HG02884 (cell line): Measurements from ENCODE around the gene GRAMD2A.

Experiments
- ATAC-seq: cut with Tn5 transposase; IDR thresholded peaks from one replicate; pipeline ENCODE4 v1.9.1; 2021; ENCODE audit warnings: mild to moderate bottlenecking, moderate library complexity; ENCODE audit not compliant: unreplicated experiment

Gene GRAMD2A

DNA sequence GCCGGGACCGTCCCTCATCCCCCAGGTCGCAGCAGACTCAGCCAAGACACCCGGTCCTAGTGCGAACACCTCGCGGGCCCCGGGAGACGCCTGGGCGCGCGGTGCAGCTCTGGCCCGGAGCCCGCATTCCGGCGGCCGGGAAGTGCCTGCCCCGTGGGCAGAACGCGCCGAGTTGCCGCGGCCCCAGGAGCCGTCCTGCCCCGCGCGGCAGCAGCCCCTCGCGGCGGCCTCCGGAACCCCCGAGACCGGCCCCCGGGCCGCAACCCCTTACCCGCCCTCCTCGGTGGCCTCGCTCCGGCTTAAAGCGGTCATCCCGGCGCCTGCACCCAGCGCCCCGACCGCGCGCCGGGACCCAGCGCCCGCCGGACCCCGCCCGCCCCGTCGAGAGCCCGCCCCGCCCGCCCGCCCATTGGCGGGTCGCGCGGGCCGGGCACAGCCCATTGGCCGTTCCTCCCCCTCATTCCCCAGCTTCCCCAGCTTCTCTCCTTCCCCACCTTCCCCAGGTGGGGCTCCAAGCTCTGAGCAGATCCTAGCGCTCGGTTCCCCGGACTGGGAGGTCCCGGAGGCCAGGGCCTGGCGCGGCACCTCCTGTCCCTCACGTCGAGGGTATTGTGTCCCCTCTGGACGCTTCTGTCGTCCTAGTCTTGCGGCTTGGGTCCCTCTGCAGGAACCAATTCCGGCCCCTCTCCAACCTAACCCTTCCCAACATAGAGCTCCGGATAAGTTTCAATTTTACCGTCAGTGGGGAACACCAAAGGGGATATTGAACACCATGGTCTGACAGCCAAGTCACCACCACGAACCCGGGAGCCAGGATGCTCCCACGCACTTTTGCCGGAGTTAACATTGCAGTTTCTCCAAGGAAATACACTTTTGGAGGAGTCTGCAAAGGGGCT is at the start of gene GRAMD2A:
GRAMD2A (minus strand) TSS at position 328 of the 896 bp plus-strand sequence.
- no peak for ATAC-seq

DNA sequence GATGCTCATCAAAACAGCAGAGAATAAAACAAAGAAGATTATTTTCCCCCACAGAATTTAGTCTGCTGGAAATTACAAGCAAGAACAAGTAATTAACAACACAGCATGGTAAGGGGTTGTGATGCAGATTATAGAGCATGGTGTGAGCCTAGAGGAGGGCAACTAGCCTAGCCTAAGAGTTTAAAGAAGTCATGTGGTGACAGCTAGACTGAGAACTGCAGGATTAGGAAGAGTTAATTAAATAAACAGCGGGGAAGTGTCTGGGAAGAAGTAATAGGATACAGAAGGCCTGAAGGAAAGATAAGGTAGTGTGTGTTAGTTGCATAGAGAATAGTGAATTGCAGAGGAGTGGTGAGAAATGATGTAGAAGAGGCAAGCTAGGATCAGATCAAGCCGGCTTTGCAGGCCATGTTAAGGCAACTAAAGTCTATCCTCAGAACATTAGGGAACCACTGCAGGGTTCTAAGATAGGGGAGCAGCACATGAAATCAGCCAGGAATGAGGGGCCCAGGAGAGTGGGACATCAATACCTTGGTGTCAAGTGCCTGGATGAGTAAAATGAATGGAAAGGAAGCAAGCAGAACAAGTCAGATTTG is 45.3 kb upstream of the GRAMD2A start:
- ATAC-seq: no peak

DNA sequence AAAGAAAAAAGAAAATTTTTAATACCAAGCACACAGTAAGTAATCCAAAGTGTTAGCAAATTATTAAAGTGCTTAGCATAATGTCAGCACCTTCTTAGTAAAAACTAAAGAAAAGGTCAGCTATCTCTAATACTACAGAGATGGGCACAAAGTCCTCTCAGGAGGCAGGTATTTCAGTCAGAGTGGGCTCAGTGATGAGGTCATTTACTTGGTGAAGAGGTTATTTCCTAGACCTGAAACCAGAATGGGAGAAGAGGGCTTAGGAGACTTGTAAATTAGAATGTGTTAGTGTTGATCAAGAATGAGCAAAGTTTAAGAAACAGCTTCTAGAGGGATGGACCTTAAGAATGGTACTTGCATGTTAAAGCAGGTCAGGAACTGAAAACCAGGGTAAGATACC is 42.1 kb upstream of the GRAMD2A start:
- ATAC-seq: no peak

DNA sequence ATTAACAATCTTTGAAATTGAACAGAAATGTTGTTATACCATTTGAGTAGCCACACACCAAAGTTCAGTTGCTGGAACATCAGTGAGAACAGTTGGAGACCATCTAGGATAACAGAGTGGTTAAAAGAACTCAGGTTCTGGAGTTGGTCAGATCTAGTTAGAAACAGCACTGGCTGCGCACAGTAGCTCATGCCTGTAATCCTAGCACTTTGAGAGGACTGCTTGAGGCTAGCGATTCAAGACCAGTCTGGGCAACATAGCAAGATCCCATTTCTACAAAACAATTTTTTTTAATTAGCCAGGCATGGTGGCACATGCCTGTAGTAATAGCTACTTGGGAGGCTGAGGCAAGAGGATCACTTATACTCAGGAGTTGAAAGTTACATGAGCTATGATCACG is 41.0 kb upstream of the GRAMD2A start:
- no peak for ATAC-seq

DNA sequence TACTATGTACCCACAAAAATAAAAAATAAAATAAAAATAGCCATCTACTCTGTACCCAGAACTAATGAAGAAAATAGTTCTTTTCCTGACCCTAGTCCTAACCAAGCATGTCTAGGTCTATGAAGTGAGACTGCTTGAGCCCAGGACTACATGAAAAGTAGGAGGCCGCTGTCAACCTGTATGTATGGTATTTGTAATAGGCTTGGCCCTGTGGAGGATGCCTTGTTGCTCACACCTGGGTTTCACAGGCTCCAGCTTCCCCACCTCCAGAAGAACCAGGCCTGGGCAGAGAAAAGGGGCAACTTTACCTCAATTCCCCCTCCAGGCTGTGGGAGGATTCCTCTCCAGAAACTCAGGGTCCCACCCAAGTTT is 40.3 kb upstream of the GRAMD2A start:
- ATAC-seq: no peak

DNA sequence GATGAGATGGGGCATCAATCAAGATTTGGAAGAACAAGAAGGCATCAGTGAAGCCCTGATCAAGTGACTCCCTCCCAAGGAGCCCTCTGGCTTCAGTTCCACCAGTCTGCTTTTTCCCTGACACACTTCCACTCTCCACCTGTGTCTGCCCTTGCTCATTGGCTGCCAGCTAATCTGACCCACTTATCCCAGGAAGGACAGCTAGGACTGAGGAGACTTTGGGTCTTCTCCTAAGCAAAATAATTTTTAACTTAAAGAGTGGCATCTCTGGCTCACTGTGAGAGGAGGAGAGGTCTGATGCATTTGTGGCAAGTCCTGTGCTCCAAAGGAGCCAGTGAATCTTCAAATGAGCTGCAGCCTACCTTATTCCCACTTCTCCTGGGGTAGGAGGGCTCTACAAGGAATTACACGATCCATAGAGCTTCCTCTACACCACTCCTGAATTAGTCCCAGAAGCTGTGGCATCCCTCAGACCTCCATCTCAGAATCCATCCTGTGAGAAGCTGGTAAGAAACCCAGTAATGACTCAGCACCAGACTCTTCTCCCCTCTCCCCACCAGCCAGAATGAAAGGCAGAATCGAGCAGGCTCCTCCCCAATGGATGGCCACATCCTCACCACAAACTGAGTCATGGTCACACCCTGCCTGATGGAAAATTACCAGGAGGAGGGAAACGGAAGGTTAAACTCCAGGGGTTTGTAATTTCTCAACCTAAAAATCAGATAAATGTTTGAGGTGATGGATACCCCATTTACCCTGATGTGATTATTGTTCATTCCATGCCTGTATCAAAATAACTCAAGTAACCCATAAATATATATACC is 39.7 kb upstream of the GRAMD2A start:
- peak; percentile 72 for ATAC-seq

DNA sequence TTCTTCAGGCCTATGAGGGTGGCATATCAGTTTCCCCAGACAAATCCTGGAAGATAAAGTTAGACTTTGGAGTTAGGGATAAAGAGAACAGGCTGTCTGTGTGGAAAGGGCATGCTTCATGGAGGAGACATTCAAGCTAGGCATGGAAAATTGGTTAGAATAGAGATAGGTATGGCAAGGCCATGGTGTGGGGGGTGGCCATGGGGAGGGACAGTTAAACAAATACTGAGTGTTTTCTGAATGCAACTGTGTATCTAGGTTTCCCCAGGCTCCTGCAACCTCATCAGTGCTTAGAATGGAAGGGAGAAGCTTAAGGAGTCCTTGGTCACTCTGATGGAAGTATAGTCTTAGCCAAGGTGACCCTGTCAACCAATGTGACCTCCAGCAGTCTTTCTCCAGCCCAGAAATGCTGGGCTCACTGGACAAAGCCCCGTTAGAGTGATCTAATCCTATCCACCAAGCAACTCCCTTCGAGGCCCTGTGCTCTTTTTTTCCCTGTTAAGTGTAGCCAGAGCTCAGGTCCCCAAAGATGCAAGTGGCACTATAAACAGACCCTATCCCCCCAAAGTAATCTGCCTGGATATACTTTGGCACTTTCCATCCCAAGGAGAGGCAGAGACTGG is 38.9 kb upstream of the GRAMD2A start:
- ATAC-seq: no peak

DNA sequence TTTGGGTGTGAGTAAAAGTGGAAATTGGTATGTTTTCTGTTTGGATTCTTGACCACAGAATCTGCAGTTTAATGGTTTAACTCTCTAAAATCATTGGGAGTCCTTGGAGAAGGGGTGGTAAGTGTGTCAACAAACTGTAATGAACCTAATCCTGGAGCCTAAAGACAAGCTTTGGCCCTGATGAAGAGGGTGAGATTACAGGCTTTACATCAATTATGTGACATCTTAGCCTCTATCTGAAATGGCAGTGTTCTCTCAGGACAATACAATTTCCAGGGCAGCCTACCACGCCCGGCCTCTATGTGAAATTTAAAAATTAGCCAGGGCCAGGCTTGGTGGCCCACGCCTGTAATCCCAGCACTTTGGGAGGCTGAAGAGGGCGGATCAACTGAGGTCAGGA is 37.7 kb upstream of the GRAMD2A start:
- no peak for ATAC-seq

DNA sequence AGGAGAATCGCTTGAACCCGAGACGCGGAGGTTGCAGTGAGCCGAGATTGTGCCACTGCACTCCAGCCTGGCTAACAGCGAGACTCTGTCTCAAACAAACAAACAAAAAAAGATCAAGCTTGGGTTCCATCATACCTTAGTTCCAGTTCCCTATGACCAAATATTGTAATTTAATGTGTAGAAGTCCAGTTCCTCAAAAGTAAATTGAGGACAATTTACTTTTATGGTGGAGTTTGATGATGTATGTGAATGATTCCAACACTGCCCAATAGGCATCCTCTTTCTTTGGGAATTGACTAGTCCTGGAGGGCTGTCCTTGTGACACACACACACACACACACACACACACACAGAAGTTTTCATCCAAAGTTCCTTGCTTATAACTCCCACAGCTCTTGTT is 36.2 kb upstream of the GRAMD2A start:
- no peak for ATAC-seq

DNA sequence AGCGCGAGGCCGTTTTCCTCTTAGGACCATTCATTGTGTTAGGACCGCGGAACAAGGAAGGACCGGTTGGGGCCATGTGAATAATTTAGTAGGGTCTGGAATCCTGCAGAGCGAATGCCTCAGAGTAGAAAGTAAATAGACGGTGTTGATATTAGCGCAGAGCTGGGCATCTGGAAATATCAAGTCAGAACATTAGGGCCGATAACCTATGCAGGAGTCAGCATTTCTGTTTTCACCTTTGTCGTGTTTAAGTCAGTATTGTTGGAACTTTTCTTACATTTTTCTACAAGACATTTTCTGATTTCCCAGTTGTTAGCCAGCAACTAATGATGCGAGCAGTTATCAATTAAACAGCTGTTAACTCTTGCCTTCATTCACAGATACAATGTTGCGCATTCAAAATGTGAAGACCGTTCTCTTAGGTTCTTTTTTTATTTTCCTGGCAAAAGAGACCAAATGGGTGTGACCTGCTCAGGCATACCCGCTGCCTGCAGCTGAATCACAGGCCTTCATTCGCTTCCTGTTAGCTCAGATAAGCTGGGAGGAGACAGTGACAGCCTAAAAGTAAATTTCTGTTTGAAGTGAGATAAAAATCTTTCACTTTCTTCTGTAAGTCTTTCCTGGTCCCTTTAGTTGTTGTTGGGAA is 34.4 kb upstream of the GRAMD2A start:
- ATAC-seq: no peak

DNA sequence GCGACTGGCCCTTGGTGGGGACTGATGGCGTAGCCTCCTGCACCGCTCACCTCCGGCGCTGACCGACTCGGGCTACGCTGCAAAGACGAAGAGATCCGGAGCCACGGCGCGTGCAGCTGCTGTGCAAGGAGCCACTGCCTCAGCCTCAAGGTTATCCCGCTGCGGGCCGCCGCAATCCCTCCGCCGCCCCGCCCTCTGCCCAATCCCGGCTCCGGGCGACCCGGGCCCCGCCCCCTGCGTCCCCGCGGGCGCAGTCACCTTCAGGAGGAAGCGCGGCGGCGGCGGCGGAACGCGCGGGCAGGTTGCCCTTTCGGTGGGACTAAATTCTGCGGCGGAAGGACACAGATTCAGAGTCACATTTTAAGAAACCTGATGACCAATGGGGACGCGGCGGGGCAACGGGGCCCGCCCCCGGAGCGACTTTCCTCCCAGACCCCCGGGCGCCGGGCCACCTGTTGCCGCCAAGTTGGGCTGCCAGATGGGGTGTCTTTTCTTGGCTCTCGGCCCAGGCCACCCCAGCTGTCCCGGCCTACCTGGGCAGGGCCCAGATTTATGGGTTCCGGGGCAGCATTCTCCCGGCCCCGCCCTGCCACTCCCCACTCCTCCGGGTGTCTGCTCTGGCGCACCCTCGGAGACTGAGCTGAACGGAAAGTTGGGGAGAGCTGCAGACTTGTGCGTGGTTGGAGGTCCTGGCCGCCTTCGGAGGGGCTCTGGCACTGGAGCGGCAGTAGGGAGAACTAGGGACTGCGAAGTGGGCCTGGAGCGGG is 33.7 kb upstream of the GRAMD2A start, which contains the start of gene PKM:
PKM (minus strand) TSS at position 125 of the 767 bp plus-strand sequence. CDS start 12,093 bp downstream, outside the sequence.
- ATAC-seq: peak; percentile 34

DNA sequence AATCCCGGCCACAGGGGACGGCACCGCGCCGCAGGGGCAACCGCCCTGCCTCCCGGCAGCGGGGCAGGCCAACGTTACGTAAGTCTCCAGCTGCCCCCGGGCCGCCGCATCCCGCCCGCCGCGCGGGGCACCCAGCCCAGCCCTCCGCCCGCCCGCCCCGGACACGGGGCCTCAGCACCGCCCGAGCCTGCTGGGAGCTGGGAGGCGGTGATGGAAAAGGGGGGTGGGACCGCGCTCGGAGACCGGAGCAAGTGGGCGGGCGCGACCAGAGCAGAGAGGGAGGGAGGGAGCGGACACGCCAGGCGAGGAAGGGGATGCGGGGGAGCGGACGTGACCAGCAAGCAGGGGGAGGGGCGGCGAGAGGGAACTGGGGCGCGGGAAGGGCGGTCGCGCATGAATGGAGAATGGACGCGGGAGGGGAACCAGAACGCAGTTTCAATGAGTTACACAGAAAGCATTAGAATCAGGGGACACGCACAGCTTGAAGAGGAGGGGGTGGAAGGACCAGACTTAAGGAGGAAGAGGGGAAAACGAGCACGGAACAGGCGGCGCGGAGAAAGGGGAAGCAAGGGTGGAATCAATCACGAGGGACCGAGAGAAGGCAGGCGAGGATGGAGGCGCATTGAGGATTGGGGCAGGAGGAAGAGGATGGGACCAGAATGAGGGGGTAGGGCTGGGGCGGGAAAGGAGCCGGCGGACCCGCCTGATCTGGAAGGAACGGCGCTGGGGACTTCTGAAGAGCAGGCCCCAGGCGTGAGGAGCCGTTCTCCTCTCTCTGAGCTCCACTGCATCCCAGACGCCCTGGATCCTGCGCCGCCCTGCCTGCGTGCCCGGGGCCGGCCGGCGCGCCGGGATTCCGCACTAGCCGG is 32.8 kb upstream of the GRAMD2A start:
- no peak for ATAC-seq

DNA sequence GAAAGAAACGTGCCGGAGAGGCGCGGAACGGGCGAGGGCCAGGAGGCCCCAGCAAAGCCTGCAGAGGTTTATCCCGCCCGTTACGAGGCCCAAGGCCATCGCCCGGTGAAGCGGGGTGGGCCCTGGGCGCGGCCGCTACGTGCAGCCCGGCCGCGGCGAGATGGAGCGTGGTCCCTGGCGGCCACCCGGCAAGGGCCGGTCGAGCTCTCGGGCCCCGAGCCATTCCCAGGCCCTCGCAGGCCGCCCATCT is 32.3 kb upstream of the GRAMD2A start:
- no peak for ATAC-seq

DNA sequence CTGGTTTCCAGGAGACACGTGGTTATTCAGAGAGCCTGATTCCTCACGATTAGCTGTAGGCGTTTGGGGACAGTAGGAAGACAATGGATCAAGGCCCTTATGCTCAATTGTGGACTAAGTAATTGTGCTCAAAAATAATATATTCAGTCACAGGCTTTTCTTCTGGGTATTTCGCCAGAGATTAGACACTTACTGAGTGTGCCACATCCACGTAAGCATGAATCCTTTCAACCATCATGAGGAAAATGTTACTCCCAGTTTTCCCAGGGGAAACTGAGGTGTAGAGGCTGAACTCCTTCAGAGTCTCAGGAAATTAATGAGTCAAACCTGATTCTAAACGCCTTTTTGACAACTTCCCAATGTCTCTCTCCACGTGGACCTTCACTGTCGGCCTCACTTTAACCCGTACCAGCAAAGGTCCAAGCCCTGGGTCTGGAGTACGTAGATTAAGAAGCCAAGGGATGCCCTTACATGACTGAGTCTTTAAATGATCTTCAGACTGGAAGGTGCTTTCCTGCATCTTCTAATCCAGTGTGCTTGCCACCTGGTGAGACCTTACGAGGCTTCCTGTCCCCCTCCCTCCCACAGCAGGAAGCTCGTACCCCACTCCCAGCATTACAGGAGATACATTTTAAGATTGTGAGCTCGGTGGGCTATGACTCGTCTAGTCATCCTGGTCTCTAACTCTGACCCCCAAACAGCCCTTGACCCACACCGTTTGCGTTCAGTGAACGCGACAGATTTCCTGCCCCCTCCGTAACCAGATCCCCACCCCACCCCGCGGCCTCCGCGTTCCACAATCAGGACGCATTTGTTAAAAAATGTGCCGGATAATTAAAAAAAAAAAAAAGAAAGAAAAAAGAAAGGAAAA is 31.7 kb upstream of the GRAMD2A start:
- no peak for ATAC-seq

DNA sequence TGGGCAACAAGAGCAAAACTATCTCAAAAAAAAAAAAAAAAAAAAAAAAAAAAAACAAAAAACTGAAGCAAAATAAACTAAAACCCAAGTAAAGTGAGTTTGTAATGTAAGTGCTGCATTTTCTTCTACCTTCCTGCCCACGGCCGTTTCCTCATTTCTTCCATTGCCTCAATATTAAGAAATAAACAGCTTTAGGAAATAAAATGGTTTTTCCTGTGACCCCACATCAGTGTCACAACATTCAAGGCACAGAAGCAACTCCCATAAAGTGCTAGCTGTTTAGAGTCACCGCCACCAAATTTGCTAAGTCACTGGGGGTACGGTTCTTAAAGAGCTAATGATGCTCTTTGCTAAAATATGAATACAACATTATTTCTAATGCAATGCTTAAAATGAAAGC is 30.1 kb upstream of the GRAMD2A start:
- no peak for ATAC-seq

DNA sequence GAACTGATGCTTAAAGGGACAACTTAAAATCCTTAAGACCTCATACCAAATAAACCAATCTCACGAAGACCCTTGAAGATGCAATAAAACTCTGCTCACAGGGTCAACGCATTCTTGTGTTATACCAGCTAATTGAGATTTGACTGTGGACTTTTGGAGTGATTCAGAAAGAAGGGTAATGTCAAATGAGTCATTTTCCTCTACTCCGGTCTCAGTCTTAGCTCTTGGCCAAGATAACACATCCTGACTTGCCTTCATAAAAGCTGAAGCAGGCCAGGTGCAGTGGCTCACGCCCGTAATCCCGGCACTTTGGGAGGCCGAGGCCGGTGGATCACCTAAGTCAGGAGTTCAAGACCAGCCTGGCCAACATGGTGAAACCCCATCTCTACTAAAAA is 29.6 kb upstream of the GRAMD2A start:
- no peak for ATAC-seq

DNA sequence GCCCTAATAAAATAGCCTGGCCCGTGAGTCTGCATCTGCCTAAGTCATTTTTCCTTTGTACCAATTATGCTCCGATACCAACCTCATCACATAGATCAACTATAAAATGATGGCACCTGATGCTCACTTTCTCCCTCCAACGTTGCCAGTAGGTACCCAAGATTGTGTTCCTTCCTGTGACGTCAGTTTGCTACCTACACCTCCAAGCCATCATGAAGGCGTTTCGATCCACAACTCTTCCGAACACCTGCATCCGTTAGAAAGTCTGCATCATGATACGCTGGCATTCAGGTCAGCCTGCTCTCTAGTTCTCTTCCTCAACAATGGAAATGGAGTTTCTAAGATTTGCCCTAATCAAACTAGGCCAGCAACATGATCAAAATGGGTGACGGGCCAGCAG is 25.7 kb upstream of the GRAMD2A start:
- ATAC-seq: no peak

DNA sequence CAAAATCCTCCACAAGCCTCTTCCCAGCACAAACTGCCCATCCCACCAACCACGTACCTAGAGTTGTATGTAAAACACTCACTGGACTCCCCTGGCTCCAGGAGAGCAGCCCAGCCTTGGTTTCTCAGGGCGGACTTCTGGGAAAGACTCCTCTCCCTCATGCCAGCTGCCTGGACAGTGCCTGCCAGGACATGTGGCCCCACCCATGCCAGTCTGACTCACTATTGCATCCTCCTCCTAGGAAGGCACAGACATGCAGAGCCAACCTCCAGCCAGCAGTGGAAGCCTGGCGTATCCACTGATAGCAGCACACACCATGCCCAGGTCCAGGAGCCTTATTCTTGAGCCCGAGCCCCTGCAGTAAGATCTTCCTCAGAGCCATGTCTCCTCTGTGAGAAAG is 24.8 kb upstream of the GRAMD2A start:
- ATAC-seq: no peak
